HK-2 (cell line): Measurements from ENCODE around the gene UTS2B.
A peak's percentile ranks its signal among the peaks of the same experiment; 100 is the strongest.

ENCODE experiments used
- DNase-seq: peaks from one replicate; pipeline ENCODE4 v3.0.0-alpha.2; 2018; ENCODE audit not compliant: unreplicated experiment

Gene UTS2B

GRCh38 chr3:191329654-191330529, at the start of gene UTS2B:
UTS2B (minus strand) TSS chr3:191330526; CDS start chr3:191282189, 48,337 bp downstream.
- DNase-seq: peak; percentile 72

DNA sequence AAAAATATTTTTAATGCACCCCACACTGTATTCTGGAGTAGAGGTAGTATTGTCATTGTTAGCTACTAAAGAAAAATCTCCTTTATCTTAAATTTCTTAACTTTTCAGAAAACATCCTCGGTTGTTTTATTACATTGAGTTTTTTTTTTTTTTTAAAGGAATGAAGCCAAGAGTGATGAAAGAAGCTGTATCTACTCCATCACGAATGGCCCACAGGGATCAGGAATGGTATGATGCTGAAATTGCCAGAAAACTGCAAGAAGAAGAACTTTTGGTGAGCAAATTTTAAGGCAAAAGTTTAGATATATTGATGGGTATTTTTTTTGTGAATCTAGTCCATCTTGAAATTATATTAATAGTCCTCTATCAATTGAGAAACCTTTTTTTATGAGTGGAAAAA, 49.7 kb upstream of the UTS2B start:
- DNase-seq: no peak

- no peak for DNase-seq
These were observed 49.1 kb upstream of the UTS2B start for GRCh38 chr3:191379446-191379845.

DNA sequence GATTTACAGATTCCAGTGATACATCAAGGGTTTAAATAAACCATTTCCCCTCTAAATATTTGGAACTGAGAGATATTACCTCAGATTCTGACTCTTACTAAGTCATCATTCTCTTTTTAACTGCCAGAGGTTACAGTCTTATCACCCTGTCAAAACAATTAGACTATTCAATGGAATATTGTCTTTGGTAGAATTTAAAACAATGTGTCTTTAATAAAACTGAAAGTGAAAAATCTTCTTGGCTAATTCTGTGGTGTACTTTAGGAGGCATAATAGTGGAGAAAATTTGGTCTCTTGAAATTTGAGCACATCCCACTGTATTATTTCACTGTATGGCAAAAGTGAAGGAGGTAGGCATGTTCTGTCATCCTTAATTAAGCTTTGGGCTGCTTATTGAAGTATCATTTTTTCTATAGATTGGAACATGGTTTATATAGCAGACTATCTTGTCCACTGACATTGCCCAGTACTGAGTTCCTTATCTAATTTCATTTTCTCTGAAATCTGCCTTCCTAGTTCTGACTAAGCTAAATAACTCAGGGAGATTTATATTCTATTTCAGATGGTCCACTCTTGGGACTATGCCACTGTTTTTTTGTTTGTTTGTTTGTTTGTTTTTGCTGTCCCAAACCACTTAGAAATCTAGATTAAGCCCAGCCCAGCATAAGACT, 48.0 kb upstream of the UTS2B start:
- no peak for DNase-seq

DNA sequence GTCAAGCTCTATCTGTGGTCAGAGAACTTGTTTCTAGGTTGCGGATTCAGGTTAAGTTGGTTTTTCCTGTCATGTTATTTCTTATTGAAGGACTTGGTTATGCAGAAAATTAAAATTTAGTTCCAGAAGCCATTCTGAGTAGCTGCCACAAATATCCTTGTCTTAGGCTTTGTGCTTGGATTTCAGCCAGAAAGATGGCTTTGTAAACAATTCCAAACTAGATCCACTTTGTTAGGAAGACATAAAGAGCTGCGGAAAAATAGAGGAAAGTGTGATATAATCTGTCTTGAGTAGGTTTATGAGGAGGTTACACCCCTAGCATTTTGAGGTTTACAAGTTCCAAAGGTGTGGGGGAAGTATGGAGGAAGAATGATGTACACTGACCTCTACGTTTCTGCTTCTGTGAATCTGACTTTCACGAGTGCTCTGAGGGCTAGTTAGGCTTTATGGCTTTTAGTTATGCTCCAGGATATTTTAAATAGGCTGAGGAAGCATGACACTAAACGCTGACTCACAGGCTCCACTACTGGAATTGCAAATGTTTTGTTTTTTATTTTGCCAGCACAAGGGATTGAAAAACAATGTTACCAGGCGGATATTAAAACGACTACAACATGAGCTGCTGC, 46.3 kb upstream of the UTS2B start:
- DNase-seq: no peak

DNA sequence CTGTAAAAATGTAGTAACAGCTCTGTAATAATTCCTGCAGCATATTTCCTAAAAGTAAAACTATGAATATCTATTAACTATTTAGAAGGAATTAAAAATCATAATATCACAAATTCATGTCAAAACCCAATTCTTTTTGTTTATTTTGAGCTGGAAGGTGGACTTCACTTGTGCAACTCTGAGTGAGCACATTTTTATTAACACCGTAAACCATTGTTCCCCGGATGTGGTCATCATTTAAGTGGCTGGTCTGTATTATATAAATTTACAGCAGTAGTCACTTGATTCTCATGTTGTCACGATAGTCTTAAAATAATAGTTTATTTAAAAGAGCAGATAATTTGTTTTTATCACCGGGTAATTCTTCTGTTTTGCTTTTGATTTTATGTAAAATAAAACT, 43.0 kb upstream of the UTS2B start:
- DNase-seq: no peak

DNA sequence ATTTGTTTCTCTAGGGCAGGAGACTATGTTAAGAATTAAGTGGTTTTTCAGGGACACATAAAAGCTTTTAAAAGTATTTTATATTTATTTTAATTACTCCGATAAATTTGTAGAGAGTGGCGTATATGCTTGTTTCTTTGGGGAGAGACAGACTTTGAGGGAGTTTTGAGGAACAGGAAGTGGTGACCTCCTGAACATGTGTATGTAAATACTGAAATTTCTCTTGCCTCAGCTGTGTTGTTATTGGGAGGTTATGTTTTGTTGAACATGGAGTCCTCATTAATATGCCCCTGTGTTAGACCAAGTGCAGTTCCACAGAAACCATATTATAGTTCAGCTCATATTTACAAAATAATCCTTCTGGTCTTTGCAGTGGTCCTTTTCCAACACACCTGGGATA, 41.8 kb upstream of the UTS2B start:
- DNase-seq: no peak

GRCh38 chr3:191369616-191370010, 39.3 kb upstream of the UTS2B start:
- DNase-seq: no peak

DNA sequence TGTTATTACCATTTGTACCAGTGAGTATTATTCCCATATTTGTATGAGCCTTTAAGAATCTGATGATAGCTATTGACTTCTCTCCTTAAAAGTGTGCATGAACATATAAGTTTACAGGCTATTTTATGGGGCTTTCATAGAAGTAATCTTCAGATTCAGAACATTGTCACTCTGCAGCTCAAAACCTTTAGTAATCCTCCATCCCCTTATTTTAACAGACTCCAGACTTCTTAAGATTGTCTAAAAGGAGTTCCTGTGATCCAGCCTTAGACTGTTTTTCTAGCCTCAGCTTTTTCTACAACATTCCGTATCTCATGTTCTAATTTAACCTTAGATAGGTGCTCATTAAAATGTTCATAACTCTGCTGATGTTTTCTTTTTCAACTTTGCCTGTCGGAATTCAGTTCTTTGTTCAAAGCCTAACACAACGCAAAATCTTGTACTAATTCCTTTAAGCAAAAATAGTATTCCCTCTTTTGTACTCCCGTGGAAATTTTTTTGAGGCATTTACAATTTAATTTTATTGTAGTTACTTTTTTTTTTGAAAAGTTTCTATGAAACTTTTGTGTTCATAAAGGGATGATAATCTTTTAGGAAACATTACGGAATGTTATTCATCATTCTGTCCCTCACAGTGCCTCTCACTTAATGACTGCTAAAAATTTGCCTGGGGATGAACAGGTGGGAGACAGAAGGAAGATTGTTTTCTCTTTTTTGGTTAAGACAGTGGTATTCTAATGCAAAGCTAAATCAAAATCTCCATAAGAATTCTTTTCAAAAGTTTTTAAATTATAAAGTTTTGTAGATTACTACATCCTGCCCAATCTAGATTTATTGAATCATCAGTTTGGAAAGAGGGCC, 38.7 kb upstream of the UTS2B start:
- no peak for DNase-seq

GRCh38 chr3:191366675-191367074, 36.3 kb upstream of the UTS2B start:
- no peak for DNase-seq

DNA sequence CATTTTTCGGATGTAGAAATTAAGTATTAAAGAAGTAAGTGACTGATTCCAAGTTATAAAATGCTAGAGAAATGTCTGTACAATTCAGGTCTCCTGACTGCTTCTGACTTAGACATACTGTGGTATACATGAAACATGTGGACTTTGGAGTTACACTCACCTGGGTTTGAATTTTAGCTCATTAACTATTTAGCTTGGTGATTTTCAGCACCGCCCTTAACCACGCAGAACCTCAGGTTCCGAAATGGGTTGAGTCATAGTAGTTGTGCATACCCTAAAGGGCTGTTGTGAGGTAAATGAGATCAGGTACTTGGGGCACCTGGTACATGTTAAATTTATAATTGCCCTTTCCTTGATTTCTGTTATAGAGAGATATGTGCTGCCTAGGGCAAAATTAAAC, 32.9 kb upstream of the UTS2B start:
- no peak for DNase-seq

DNA sequence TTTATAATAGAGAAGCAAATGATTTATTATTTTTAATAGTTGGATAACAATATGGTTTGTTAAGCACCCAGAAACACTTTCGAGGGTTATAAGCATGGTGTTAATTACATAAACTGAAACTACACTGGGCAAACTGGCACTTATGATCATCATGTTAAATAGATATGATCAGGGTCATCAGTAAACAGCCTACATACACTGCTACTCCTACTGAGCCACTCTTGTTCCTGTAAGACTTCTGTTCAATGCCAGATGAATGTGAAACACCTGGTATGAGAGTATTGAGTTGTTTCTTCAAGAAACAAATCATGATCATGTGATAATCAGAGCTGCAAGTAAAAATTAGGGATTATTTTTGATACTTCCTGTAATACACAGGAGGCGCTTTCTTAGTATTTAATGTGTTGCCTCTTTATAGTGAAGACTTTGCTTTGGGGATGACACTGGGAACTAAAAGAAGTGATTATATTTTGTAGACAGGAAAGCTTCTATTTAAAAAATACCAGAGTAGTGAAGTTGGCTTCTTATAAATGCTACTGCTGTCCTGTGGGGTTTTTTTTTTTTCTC, 32.3 kb upstream of the UTS2B start:
- no peak for DNase-seq

DNA sequence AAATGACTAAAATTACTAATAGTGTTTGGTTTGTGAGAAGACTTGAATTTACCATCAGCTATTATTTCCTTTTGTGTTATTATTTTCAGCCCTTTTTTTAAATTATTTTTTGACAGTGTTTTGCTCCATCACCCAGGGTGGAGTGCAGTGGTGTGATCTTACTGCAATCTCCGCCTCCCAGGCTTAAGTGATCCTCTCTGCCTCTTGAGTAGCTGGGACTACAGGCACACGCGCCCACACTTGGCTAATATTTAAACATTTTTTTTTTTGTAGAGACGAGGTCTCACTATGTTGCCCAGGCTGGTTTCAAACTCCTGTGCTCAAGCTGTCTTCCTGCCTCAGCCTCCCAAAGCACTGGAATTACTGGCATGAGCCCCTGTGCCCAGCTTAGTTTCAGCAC, 31.7 kb upstream of the UTS2B start:
- no peak for DNase-seq

DNA sequence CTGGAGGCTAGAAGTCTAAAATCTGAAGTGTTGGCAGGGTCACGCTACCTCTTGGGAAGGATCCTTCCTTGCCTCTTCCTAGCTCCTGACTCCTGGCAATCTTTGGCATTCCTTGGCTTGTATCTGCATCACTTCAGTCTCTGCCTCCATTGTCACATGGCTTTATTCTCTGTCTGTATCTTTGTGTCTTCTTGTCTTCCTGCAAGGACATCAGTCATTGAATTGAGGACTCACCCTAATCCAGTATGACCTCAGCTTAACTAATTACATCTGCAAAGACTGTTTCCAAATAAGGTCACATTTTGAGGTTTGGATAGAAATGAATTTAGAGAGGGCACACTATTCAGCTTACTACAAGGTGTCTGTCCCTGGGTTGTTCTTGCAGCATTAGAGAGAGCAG, 31.1 kb upstream of the UTS2B start:
- DNase-seq: no peak

GRCh38 chr3:191360620-191361019, 30.3 kb upstream of the UTS2B start:
- no peak for DNase-seq

DNA sequence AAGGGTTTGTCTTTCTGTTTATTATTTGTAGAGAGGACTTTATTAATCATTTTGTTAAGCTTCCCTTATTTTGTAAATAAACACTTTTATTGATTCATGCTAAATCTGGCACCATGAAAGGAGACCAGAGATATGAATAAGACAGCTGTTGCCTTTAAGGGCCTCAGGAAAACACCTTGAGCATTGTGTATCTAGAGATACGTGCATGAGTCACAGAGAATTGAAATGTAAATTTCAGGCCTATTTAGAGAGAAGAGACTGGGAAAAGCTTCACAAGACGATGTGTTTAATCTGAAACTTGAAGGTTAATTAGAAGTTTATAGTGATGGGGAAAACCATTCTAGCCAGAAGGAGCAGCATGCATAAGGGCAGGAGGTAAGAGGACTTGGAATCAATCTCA, 28.6 kb upstream of the UTS2B start:
- no peak for DNase-seq

- no peak for DNase-seq
These were observed 27.6 kb upstream of the UTS2B start for GRCh38 chr3:191357909-191358308.

DNA sequence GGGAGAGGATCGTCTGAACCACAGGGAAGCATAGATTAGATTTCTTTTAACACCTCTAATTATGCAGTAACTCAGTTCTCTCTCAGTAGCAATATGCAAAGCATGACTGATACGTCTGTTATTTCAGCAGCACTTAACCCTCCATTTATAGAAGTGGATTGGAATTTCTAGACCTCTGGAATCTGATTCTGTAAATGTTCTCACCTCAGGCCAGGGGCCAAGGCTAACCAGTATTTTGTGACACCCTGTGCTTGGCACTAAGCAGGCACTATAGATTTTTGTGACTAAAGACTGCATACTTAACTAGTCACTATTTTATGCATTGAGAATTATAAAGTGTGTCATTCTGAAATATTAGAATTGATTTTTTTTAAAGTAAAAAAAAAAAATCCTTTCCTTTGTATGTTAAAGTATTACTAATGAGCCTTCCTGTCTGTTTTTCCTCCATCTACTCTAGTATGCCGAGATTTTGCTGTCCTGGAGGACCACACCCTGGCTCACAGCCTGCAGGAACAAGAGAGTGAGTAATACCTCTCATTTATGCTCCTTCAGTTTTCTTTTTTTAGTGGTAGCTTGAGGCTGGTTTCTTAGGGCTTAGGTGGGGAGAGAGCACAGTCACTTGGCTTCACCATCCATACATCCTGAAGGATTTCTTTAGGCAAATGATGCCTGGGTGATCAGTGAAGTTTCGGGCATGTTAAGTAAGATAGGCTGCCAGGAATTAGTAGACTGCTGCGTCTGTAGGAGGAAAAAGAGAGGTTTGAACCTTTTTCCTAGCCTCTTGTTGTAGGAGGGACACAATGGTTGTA, 26.5 kb upstream of the UTS2B start:
- peak; percentile 29 for DNase-seq

DNA sequence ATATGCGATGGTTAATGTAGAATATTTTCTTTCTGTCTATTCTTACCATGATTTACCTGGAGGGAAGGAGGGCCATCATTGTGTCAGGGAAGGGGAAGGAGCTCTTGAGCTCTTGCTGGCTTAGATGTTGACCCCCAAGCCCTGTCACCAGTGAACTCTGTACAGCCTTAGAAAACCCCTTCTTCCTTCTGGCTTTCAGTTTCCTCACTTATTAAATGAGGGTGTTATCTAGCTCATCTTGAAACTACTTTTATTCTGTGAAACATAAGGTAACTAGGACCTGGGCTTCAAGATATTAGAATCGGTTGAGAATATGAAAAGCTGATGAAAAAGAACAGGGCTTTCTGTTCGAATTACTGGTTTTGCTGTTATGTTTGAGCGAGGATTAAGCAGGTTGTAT, 25.1 kb upstream of the UTS2B start:
- no peak for DNase-seq

DNA sequence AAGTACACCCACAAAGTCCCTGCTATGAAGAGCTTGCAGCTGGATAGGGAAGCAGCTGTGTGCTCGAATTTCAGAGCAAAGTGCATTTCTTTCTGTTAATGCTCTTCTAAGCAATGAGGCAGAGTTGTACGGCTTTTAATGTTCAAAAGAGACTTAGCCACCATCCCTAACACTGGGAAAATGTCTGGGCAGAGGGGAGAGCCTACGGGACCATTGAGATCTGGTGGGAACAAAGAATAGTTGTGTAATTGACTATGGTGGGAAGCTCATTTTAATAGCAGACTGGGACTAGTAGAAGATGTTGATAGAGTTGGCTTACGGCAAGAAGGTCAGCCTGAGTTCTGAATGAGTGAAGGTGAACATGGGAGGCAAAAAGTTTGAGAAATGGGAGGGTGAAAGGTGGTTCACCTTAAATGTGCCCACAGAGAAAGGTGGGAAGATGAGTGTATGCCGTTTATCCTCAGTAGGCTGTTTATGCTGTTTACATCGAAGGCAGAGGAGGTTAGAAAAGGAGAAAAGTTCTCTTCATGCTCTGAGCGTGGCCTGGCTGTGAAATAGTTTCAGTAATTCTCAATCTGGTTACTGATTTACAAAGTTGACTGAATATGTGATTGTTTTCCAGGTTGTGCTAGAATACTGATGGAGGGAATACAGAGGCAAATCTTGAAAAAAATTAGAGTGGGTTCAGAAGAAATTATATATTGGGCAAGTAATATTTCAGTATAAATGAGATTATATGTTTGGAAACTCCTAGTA, 22.9 kb upstream of the UTS2B start:
- DNase-seq: no peak
